ENCODE results near the gene CDH4.

The CDH4 gene

GRCh38 chr20:61300709-61301108, 48.6 kb downstream of the CDH4 start:
- no peak overlapping the region for H3K27ac ChIP-seq
- TF ChIP-seq CTCF (conservative IDR thresholded peaks at IDR 0.05): no peak
- TF ChIP-seq ZFX (IDR thresholded peaks at IDR 0.05): no peak

DNA sequence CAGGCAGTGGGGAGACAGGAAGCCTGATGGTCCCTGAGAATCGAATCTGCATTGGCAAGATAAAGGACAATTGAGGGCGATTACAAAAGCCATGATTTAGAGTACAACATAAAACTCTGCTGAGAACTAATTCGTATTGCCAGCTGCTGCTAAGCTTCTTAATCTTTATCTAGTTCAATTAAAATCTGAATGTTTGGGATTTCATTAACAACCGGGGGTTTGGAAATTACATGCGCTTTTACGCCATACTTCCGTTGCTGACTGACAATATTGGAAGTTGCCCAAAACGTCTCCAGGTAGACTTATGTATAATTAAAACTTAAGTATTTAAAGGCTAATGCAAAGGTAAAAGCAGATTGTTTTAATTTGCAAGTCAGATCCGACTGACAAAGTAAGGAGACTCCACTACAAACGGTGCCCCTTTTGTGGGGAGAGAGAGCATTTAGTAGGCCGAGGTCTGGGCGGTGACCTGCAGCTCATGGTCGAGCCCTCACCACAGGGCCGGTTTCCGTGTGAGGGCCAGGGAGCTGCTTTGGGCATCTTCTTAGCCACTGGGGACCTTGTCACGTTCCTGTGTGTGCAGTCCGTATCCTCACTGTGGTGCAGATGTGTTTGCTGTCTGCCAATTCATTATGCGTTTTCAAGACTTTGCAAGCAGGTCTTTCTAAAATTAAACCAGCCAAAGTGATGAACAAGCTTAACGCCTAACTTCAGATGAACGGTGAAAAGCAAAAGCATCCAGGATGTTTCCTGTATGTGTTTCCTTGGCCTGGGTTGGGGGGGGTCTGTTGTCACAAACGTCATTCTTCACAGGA, 49.9 kb downstream of the CDH4 start:
- H3K27ac ChIP-seq: no peak overlapping the region
- TF ChIP-seq ZFX (IDR thresholded peaks at IDR 0.05): no peak
- TF ChIP-seq CTCF (conservative IDR thresholded peaks at IDR 0.05): no peak

GRCh38 chr20:61303217-61303616, 51.2 kb downstream of the CDH4 start:
- TF ChIP-seq CTCF (conservative IDR thresholded peaks at IDR 0.05): no peak
- H3K27ac ChIP-seq: no peak overlapping the region

DNA sequence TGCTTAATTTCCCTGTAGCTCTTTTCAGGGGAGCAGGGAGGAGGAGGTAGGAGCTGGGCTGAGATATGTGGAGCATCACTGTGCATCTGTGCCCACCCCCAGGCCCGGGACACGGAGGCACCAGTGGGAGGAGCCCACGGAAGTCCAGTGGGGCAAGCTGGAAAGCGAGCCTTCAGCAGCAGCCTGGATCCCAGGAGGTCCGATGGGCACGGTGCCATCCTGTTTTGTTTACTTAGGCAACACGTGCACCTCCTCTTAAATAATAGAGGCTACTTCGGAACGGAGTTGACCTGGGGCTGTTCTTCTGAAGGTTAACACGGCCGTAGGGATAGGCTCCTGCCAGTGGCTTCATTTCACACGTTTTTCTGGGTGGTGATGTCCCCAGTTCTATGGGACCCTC, 51.6 kb downstream of the CDH4 start:
- H3K27ac ChIP-seq: no peak overlapping the region
- TF ChIP-seq ZFX (IDR thresholded peaks at IDR 0.05): no peak
- TF ChIP-seq CTCF (conservative IDR thresholded peaks at IDR 0.05): no peak

GRCh38 chr20:61304750-61305149, 52.7 kb downstream of the CDH4 start:
- no peak overlapping the region for H3K27ac ChIP-seq
- TF ChIP-seq ZFX (IDR thresholded peaks at IDR 0.05): no peak
- no peak for TF ChIP-seq CTCF (conservative IDR thresholded peaks at IDR 0.05)

DNA sequence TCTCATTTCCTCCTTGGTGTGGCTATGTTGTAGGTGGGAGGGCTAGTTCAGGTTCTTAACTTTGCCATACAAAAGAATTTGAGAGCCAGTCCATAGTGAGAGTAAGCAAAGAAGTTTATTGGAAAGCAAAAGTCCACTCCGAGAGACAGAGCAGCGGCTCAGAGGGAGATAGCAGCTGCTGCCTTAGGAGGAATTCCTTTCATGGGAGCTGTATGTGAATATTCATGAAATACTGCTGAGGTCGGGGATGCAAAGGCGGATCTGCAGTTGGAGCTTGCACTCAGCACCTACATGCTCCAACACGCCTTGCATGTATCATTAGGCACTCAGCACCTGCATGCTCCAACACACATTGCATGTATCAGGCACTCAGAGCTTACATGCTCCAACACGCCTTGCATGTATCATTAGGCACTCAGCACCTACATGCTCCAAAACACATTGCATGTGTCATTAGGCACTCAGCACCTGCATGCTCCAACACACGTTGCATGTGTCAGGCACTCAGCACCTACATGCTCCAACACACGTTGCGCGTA, 54.9 kb downstream of the CDH4 start:
- TF ChIP-seq ZFX (IDR thresholded peaks at IDR 0.05) (no peak), CTCF (conservative IDR thresholded peaks at IDR 0.05) (no peak)
- no peak overlapping the region for H3K27ac ChIP-seq

DNA sequence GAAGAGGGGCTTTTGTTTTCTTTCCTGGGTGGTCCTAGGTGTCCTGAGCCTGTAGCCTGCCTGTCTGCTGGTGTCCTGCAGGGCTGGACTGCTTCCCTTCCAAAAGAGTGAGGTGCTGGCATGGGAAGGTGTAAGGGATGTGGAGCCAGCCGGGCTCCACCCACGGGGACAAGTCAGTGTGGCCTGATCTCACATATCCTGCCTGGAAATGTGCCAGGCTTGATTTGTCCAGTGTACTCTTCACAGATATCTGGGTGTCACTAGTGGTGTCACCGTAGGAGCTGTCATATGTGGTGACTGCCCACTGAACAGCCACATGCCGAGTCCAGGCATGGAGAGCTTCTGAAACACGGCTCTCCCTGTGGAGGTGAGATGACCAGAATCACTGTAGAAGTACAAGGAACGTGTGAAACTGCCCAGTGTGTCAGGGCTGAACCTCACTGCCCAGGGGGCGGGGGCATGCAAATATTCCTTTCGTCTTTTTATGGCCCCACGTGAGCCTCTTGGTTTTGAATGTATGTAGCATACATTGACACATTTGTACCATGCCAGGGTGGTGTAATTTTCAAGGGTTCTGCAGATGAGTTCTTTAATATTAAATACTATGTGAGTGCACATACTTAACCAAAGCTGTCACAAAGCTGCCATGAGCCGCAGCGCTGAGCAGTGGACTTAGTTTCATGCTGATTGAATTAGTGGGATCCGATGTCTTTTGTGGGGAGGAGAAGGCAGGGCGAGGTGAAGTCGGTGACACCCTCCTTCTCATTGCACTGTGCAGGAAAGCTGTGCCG, 55.8 kb downstream of the CDH4 start:
- H3K27ac ChIP-seq: no peak overlapping the region
- no peak for TF ChIP-seq CTCF (conservative IDR thresholded peaks at IDR 0.05)
- no peak for TF ChIP-seq ZFX (IDR thresholded peaks at IDR 0.05)

Measured in C4-2B (cell line).